Neutrophil (primary cell): ENCODE measurements around the gene RAB9A.

Source experiments
- H3K27ac ChIP-seq: fragments of 200-600 bp; sonication (generic); 2 replicates; pipeline ENCODE4 v1.5.1; 2016; ENCODE audit warnings: mild to moderate bottlenecking, moderate library complexity
- H3K27me3 ChIP-seq: fragments of 200-600 bp; sonication (generic); 2 replicates; pipeline ENCODE4 v1.6.0; 2016; ENCODE audit warnings: mild to moderate bottlenecking
- H3K36me3 ChIP-seq: fragments of 200-600 bp; sonication (generic); 2 replicates; pipeline ENCODE4 v1.5.1; 2017
- H3K4me1 ChIP-seq, 2 experiments: fragments of 200-600 bp in 1 of 2; sonication (generic) in 1 of 2; 1 replicate in 1 of 2; 2 replicates in 1 of 2; pipeline versions ENCODE4 v1.5.1 to v1.6.1; 2013 to 2016; ENCODE audit warnings: low read depth in 1 of 2, low read length in 1 of 2, mild to moderate bottlenecking in 1 of 2, moderate library complexity in 1 of 2; ENCODE audit not compliant: control insufficient read depth in 1 of 2, insufficient read depth in 1 of 2
- H3K4me3 ChIP-seq, 2 experiments: fragments of 200-600 bp in 1 of 2; sonication (generic) in 1 of 2; 1 replicate in 1 of 2; 2 replicates in 1 of 2; pipeline ENCODE4 v1.5.1; 2013 to 2016; ENCODE audit warnings: low read depth in 1 of 2, low read length in 1 of 2, mild to moderate bottlenecking in 1 of 2, moderate library complexity in 1 of 2
- H3K9me3 ChIP-seq: fragments of 200-600 bp; sonication (generic); 2 replicates; pipeline ENCODE4 v1.5.1; 2016
- CTCF ChIP-seq: fragments of 200-600 bp; sonication (generic); IDR thresholded peaks from 2 replicates; pipeline ENCODE4 v1.5.1; 2016; ENCODE audit warnings: antibody characterized with exemption

The RAB9A gene

GRCh38 chrX:13750204-13750603 lies 61.3 kb downstream of the RAB9A start:
- no peak overlapping the region for H3K27ac ChIP-seq
- no peaks in the 10 kb centered on the region for H3K36me3 ChIP-seq
- peaks cover 9 to 15% of the 10 kb centered on the region in 2 experiments for H3K4me1 ChIP-seq
- no peak for TF ChIP-seq CTCF
- H3K9me3 ChIP-seq, result no peaks in the 10 kb centered on the region
- H3K4me3 ChIP-seq, result no peak overlapping the region
- no peaks in the 10 kb centered on the region for H3K27me3 ChIP-seq

- no peak overlapping the region for H3K4me3 ChIP-seq
- H3K27me3 ChIP-seq, result no peaks in the 10 kb centered on the region
- H3K9me3 ChIP-seq, result no peaks in the 10 kb centered on the region
- H3K36me3 ChIP-seq, result no peaks in the 10 kb centered on the region
- no peak overlapping the region for H3K27ac ChIP-seq
- peaks cover 15 to 21% of the 10 kb centered on the region in 2 experiments for H3K4me1 ChIP-seq
- TF ChIP-seq CTCF, result no peak
These were observed 61.9 kb downstream of the RAB9A start for GRCh38 chrX:13750812-13751211.

GRCh38 chrX:13752141-13752540 lies 63.2 kb downstream of the RAB9A start:
- H3K36me3 ChIP-seq, result no peaks in the 10 kb centered on the region
- H3K27ac ChIP-seq, result no peak overlapping the region
- H3K27me3 ChIP-seq, result no peaks in the 10 kb centered on the region
- TF ChIP-seq CTCF, result no peak
- H3K9me3 ChIP-seq, result no peaks in the 10 kb centered on the region
- H3K4me3 ChIP-seq, result no peak overlapping the region
- peaks cover 20 to 26% of the 10 kb centered on the region in 2 experiments for H3K4me1 ChIP-seq

GRCh38 chrX:13752646-13753045 lies 63.7 kb downstream of the RAB9A start:
- TF ChIP-seq CTCF, result no peak
- Histone ChIP-seq H3K4me3 (no peak overlapping the region), H3K27me3 (no peaks in the 10 kb centered on the region), H3K9me3 (no peaks in the 10 kb centered on the region), H3K27ac (peak overlapping the region; percentile 43), H3K4me1 (peaks cover 20 to 26% of the 10 kb centered on the region in 2 experiments), H3K36me3 (no peaks in the 10 kb centered on the region)

GRCh38 chrX:13754765-13755164 lies 65.8 kb downstream of the RAB9A start:
- TF ChIP-seq CTCF, result no peak
- Histone ChIP-seq H3K27me3 (no peaks in the 10 kb centered on the region), H3K4me1 (peaks cover 32 to 41% of the 10 kb centered on the region in 2 experiments), H3K9me3 (no peaks in the 10 kb centered on the region), H3K36me3 (no peaks in the 10 kb centered on the region), H3K27ac (peak overlapping the region; percentile 65), H3K4me3 (no peak overlapping the region)

DNA sequence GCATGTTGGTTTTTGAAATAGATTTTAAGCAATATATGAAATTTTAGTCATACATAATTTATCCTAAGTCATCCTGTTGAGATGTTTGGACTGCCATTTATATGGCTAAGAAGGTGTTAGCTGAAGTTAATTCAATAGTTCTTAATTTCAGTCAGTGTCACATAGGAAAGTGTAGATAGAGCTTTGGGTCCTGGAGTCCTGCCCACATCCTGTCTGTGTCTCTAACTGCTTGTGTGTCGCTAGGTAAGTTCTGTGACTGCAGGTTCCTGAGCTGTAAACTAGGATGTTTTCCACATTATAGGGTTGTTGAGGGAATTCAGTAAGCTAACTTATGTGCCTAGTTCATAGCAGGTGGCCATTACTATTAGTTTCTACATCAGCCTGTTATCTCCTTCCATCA lies 66.3 kb downstream of the RAB9A start:
- no peak for TF ChIP-seq CTCF
- H3K27ac ChIP-seq, result peak overlapping the region; percentile 65
- no peaks in the 10 kb centered on the region for H3K9me3 ChIP-seq
- H3K4me3 ChIP-seq, result no peak overlapping the region
- peaks cover 34 to 41% of the 10 kb centered on the region in 2 experiments for H3K4me1 ChIP-seq
- H3K27me3 ChIP-seq, result no peaks in the 10 kb centered on the region
- no peaks in the 10 kb centered on the region for H3K36me3 ChIP-seq
